Stimulated activated CD4-positive, alpha-beta T cell treated with anti-CD3 and anti-CD28 coated beads, TNF-alpha, amount 100 ng/mL, for 24 hours (primary cell): ENCODE results near the gene NRDC.
"Not testable (repeated sequence)": the region's sequence is repeated elsewhere in the genome, so short reads cannot be mapped to it uniquely, and the experiment has no call there.

Source experiments
- DNase-seq, 3 experiments: peaks; one replicate each; pipeline ENCODE4 v3.0.0-alpha.2; 2020; ENCODE audit warnings: low read depth in 3 of 3

NRDC gene

GRCh38 chr1:51897699-51898031 lies 19.1 kb upstream of the NRDC start:
- DNase-seq = no peak

- not testable (repeated sequence) for DNase-seq
These were observed 16.2 kb upstream of the NRDC start for GRCh38 chr1:51894748-51895147.

GRCh38 chr1:51878308-51878615 lies 265 bp downstream of the NRDC start:
- peak in 1 of 3 experiments; percentile 4 for DNase-seq

- DNase-seq = no peak
These were observed 856 bp downstream of the NRDC start for GRCh38 chr1:51877434-51878307.

GRCh38 chr1:51875836-51876235 lies 2.7 kb downstream of the NRDC start:
- no peak for DNase-seq

- DNase-seq = no peak
These were observed 3.2 kb downstream of the NRDC start for GRCh38 chr1:51875291-51875772.

- not testable (repeated sequence) for DNase-seq
These were observed 5.3 kb downstream of the NRDC start for GRCh38 chr1:51873270-51873669.

- DNase-seq = no peak
These were observed 7.1 kb downstream of the NRDC start for GRCh38 chr1:51871351-51871975.

- DNase-seq = no peak
These were observed 7.8 kb downstream of the NRDC start for GRCh38 chr1:51870603-51871350.

- DNase-seq = no peak
These were observed 10.9 kb downstream of the NRDC start for GRCh38 chr1:51867479-51868232.

GRCh38 chr1:51863384-51863783 lies 15.1 kb downstream of the NRDC start:
- DNase-seq = no peak

GRCh38 chr1:51861669-51862068 lies 16.9 kb downstream of the NRDC start:
- no peak for DNase-seq

GRCh38 chr1:51859735-51860134 lies 18.8 kb downstream of the NRDC start:
- no peak for DNase-seq

GRCh38 chr1:51859333-51859732 lies 19.2 kb downstream of the NRDC start:
- DNase-seq = no peak

- no peak for DNase-seq
These were observed 19.6 kb downstream of the NRDC start for GRCh38 chr1:51858892-51859291.

- no peak for DNase-seq
These were observed 21.8 kb downstream of the NRDC start for GRCh38 chr1:51856745-51857144.

- no peak for DNase-seq
These were observed 22.9 kb downstream of the NRDC start for GRCh38 chr1:51855624-51856023.

- DNase-seq = no peak
These were observed 25.2 kb downstream of the NRDC start for GRCh38 chr1:51853360-51853759.

- no peak for DNase-seq
These were observed 26.6 kb downstream of the NRDC start for GRCh38 chr1:51851882-51852396.

- DNase-seq = no peak
These were observed 27.9 kb downstream of the NRDC start for GRCh38 chr1:51850420-51851223.
